Measurements from ENCODE around the gene CHSY1.

Gene CHSY1

DNA sequence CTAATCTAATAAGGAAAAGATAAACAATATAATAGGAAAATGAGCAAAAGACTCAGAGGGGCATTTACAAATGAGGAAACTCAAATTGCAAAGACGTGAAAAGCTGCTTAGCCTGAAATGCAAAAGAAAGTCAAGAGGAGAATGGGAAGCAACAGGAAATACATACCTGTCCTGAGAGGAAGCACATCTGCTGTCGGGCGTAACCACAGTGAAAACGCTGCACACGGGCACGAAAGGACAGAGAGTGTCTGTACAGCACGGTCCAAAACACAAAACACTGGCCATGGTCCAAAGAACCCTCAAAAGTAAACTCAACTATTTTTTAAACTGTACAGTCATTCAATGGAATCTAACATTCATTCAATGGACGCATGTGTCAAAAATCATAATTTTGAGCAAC lies 100.6 kb downstream of the CHSY1 start:
- DNase-seq (ENCODE audit: low read depth): no peak

DNA sequence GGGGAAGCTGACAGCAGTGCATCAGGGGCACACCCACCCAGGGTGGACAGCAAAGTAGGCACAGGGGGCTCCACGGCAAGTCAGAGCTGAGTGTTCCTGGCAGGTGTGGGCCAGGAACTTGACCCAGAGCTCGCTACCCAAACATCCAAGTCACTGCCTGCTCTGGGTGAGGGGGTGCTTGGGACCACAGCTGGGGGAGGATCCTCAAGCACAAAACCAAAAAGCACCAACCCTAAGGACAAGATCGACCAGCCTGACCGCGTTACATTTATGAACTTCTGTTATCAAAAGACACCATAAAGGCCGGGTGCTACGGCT lies 101.2 kb downstream of the CHSY1 start:
- DNase-seq (ENCODE audit: low read depth): no peak

DNA sequence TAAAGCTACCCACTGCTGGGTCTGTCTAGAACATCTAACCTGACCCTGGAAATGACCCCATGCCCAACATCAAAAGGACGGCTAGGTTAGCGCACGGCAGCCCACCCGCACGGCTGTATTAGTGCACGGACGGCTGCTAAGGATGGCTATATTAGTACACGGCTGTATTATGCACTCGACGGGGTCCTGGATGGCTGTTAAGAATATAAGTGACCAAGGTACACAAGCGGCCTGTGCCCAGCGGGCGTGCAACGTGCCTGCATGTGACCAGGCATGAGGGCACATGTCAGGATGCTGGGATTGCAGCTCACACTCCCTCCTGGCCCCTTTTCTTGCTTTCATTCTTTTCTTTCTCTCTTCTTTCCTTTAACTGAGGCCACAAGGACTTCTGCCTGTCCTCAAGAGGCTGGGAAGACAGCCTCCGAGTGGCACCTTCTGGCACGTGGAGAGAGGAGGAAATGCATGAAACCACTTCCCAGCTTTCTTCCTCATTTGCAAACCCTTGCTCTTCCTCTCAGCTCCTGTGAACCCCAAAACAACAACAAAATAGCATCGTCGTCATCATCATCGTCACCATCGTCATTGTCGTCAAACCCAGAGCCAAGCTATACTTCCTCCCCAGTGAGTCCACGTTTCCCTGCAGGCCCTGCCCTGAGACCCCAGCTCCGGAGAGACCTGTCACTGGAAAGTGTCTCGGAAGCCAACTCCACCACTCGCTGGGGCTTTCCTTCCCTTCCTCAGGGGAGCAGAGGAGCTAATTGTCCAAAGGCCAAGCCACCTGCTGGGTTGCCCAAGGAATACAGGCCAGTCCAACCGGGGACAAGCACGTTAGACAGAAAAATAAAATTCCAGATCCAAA lies 101.8 kb downstream of the CHSY1 start:
- no peak for DNase-seq (ENCODE audit: low read depth)

DNA sequence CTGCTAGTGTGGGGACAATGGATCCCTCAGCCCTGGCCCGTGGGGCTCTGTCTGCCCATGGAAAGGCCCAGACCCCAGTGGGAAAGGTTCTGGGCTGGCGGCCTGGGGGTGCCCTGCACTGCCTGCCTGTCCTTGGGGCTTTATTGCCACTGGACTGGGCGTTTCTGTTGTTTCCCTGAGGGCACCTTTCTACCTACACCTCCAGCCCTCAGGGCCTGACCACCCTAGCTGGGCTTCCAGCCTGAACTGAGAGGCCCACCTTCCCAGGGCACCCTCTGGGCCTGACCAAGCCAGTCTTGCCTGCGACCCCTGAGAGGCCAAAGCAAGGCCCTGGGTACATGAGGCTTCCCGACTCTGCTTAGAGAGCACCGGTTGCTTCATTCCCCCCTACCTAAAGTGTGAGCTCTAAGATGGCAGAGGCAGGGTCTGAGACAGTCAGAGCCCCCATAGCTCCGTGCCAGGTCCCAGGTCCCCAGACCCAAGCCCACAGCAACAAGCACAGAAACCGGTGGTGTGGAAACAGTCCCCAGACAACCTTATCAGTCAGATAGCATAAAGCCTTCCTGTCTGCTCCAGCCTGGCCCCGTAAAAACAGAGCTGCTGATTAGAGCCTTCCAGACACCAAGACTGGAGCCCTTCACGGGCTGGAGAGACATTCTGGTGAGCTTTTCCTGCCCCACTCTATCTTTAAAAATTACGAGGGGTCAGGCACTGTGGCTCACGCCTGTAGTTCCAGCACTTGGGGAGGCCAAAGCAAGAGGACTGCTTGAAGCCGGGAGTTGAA lies 102.8 kb downstream of the CHSY1 start:
- DNase-seq (ENCODE audit: low read depth): no peak

DNA sequence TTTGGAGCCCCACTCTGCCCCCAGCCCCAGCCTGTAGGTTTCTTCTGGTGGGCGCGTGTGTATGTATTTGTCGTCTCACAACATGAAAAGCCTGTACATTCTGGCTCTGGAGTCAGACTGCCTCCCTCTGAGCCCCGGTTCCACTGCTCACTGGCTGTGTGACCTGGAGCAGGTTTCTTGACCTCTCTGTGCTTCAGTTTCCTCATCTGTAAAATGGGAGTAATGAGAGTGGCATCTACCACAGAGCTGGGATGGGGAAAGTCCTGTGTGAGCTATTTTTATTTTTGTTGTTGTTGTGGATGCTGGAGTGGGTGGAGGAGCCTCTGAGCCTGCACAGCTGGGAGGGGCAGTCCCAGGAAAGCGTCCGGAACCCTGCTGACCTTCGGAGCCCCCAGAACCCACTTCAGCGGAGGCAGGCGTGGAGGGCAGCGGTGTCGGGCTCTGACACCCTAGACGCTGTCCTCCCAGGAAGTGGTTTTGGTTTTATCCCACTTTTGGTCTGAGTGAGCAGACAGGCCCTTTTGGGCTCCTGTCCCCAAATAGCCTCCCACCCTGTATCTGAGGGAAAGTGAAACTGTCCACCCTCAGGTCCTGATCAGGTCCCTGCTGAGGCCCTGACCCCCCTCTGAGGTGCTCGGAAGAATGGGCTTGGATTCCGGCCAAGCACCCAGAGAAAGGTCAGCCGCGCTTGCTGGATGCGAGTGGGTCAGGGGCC lies 103.5 kb downstream of the CHSY1 start:
- no peak for DNase-seq (ENCODE audit: low read depth)

DNA sequence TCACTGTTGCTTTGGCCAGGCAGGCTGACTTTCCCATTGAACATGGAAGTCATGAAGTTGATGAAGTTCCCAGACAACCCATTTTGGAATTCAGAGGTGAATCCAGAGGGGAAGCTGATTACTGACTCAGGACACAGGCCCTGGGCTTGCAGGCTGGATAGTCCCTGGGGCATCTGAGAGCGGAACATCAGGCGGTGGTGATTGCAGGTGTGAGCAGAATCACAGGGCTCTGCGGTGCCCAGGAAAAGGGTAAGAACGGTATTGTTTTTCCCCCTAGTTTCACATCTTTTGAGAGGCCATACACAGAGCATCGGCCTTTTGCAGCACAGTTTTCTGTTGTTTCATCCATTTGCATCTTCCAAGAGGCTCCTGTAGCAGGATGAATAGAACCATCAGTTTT lies 104.7 kb downstream of the CHSY1 start:
- DNase-seq (ENCODE audit: low read depth): no peak

DNA sequence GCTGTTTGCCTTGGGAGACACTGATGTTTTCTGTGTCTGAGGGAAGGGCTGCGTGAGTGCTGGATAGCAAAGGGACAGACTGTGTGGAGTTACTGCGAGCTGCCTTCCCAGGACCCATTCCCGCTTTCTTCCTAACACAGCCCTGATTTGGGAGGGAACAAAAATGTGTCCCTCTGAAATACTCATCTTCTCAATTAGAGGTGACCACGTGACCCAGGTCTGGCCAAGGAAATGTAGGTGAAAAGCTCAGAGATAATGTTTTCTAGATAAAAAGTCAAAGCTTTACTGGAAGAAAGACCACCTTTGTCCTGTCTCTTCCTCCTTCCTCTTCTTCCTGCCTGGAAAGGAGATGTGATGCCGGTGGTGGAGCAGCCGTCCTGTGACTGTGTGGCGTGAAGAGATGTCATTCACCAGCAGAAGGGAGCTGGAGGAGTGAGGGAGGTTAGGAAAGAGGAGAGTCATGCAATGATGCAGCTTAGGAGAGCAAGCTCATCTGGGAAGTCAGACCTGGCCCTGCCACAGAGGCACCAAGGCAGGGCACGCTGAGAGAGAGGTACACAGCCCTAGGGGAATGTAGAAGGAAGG lies 105.6 kb downstream of the CHSY1 start:
- DNase-seq (ENCODE audit: low read depth): no peak

DNA sequence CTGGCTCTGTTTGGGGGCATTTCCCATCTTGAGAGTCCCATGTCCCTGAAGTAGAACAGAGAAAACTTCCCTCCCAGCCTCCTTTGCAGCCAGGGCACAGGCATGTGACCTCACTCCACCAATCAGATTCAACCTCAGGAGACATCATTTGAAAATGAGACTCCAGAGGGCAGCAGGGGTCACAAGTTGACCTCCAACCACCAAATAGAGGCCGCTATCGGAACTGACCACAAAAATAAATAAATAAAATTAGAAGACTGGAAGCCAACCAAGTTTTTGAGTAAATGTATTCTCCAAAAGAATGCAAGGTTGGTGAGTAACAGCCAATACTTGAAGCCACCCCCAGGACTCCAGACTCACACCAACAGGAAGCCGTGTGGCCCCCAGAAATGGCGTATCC lies 106.5 kb downstream of the CHSY1 start:
- peak; percentile 41 for DNase-seq (ENCODE audit: low read depth)

DNA sequence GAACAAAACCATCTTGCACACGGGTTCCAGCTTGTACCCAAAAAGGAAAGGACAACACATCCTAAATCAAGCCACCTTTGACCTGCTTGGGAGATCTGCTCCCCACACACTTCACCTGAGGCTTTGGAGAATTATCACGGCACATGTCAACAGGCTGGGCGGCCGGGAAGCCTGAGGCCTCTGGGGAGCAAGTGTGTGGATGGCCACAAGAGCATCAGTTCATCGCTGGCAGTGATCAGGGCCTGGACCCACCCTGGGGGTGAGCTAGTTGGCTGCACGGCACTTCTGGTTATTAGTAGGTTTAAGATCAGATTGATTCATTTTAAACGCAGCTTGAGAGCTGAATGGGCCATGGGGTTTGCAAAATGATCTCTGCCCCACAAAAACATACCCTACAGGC lies 108.5 kb downstream of the CHSY1 start:
- no peak for DNase-seq (ENCODE audit: low read depth)

DNA sequence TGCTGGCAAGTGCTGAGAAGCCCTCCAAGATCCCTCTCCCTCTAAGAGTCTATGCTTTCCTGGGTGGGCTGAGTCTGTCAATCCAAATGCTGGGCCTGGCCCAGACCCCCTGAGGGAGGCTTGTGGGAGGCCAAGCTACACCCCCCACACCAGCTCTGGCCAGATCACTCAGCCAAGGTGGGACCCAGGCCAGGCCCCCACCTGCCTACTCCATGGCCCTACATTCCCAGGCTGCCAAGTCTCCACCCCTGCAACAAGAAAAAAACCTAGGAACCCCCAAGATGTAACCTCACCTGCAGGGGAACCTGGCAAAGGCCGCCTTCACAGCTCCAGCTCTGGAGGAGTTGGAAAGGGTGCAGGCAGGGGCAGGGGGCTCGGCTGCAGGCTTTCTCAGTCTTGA lies 109.1 kb downstream of the CHSY1 start:
- DNase-seq (ENCODE audit: low read depth): no peak

DNA sequence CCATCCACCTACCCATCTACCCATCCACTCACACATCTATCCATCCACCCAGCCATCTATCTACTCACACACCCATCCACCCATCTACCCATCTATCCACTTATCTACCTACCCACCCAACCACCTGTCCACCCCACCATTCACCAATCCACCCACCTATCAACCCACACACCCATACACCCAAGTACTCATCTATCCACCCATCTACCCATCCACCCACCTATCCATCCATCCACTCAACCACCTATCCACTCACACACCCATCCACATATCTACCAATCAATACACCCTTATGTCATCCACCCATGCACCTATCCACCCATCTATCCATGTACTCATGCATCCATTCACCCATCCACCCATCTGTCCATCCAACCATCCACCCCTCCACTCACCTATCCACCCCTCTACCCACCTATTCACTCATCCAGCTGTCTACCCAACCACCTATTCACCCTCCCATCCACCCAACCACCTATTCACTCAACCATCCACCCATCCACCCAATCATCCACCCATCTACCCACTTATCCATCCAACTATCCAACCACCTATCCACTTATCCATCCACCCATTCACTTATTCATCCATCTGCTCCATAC lies 109.8 kb downstream of the CHSY1 start:
- DNase-seq (ENCODE audit: low read depth): no peak

DNA sequence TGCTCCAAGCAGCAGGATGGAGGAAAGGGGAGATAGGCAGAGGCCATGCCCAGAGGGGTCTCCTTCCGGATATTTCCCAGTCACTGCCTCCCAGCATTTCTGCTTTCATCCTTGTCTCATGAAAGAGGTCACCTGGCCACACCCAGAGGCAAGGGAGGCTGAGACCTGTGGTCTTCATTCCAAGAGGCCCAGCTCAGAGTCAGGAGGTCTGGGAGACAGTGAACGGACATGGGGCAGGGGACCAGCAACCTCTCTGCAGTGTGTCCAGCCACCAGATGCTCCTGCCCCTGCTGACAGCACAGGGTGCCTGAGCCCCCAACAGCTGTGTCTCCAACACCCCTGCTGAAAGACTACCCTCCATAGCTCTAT lies 111.2 kb downstream of the CHSY1 start:
- DNase-seq (ENCODE audit: low read depth): no peak

DNA sequence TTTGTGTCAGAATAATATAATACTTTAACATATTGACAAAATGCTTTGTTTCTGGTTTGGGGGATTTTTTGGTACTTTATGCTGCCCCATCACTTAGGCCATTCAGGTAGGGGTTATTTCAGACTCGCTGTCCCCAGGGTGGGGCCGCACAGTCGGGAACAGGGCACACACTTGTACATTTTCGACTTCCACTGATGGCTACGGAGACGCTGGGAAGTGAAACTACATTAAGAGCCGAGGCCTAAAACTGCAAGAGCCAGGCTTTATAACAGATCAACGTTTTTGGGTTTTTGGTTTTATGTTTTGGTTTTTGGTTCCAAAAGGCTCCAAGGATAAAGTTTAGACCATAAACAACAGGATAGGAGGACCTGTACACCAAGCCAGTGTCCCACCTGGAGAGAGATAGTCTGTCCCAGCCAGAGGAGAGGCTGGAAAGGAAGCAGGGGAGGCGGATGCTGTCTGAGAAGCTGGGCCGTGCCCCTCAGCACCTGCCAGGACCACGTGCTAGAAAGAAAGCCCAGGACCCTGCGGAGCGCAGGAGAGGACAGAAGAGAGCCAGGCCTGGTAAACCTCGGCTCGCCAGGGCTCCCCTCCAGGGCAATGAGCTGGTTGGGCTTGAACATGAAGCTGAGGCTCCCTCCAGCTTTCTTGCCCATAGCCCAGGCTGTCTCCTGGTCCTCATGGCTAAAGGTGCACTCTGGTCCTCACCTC lies 111.7 kb downstream of the CHSY1 start:
- DNase-seq (ENCODE audit: low read depth): no peak

DNA sequence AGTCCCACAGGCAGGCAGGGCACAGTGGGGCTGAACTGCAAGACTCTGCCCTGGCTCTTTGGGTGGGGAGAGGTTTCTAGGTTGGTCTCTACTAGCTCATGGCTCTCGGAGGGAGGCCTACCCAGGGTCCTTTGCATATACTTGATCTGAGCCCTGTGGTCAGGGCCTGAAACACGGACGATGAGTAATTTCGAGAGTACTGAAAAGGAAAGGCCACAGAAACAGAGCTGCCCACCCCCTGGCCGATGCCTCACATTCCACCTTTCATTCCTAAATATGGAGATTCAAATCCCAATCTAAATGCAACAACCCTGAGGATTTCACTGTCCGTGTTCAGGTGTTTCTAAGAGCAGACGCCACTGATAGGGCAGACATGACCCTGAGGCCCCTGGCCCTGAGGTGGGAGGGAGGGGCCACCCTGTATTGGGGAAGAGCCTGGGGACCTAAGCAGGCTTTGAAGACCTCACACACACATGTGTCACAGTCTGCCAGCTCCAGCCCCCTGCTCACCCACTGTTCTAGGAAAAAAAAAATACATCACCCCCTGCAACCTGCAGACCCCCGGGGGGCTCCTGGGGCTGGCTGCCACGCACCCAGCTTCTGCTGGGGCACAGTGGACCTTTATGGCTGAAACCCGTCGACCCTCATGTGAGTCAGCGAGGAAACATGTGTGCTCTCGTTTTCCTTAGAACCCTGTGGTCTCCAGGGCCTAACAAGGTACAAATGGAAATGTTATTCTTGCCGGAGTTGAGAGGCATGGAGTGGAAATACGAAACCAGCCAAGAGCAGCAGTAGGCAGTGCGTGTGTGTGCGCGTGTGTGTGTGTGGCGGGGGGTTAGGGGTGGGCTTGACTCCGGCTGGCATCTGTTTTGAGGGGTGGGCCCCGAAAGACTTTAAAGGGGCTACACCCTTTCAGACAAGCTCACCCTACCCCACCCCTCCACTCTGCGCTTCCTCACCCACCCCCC lies 112.7 kb downstream of the CHSY1 start:
- DNase-seq (ENCODE audit: low read depth): peak; percentile 66

DNA sequence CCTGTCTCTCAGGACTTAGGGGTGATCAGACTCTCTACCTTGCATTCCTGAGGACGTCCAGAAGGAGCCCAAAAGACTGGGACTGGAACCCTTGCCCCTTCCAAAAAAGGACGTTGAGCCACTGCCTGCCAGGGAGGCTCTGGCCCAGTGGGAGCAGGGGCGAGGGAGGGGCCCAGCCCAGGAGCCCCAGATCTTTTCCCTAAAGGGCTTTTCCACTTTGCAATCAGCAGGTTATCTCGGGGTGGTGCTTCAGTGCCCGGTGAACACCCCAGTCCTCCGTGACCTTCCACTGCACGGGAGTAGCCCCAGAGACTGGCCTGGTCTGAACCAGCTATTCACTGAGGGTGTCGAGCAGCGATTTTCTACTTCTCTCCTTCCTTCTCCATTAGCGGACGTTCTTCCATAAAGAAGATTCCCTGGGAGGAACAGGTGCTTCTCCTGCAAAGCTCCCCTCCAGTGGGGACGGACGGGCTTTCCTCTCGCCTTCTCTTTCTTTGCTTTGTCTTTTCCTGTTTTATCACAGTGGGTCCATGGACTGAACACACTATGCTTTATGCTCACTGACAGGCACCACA lies 113.7 kb downstream of the CHSY1 start:
- no peak for DNase-seq (ENCODE audit: low read depth)

DNA sequence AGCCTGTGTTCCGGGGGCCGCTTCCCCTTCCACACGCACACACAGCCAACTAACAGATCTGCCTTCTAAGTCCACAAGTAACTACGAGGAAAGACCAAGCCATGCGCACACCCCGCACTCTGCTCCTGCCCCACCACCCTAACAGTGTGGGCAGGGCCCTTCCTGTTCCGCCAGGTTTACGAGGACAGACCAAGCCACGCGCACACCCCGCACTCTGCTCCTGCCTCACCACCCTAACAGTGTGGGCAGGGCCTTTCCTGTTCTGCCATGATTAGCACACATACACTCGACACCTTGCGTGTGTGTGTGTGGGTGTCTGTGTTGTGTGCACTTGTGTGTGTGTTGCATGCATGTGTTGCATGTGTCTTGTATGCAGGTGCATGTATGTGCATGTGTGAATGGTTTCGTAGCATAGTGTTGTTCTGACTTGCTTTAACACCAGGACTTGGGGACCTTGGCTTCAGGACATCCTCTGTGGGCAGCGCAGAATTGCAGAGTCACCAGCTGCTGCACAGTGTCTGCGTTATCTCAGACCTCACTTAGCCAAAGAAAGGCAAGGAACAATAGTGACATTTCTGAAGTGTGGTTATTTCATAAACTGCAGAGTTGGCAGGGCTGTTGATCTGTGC lies 114.4 kb downstream of the CHSY1 start:
- no peak for DNase-seq (ENCODE audit: low read depth)

DNA sequence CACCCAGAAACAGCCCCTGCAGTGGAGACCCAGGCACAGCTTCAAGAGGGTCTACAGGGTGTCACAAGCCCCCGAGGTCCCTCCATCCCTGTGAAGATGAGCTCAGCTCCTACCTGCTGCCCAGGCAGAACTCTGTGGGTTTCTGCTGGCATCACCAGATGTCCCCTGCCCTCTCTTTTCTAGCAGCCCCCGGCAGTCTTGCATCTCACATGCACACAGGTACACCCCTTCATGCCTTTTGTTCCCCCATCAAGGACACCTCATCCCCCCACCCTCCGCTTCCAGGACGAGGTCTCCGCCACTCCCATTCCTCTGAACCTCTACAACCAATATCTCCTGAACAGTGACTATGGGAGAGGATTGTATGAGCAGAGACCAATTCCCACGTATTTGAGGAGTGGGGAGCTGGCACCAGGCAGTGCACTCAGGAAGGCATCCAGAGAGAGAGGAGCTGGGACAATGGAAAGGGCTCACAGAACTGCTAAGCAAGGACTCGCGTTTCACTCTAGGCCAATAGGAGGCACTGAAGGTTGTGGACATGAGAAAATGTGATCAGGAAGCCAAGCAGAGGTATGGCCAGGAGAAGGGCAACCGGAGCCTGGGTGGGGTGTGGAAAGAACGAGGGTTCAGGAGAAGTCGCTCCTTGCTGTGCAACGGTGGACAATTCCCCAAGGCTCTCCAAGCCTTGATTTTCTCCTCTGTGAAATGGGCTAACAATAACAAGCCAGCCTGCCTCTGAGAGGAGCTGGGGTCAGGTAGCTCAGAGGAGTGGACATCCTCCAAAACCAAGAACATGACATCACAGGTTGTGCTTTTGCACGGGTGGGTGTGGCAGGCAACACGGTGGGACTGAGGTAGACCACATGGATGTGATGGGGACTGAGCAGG lies 115.2 kb downstream of the CHSY1 start:
- DNase-seq (ENCODE audit: low read depth): no peak

DNA sequence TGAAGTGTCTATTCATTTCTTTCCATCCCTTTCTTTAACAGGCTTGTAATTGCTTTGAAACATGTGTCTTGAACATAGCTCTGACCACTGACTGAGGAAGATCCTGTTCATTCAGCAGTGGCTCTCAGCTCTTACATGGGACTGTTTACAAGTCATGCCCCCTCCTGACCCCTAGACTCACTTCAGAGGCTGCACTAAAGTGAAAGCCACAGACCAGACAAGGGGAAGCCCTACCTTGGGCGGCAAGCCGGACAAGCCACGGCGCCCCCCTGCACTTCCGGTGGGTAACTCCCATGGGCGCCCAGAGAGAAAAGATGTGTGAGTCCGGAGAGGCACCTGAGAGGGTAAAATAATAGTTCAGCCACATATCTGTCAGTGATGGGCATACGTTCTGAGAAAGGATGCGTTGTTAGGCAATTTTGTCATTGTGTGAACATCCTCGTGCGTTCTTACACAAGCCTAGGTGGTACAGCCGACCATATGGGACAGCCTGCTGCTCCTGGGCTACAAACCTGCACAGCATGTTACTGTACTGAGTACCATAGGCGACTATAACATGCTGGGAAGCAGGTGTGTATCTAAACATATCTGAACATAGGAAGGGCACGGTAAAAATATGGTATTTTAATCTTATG lies 116.2 kb downstream of the CHSY1 start:
- DNase-seq (ENCODE audit: low read depth): no peak

Measured in EH (cell line).